Prostate gland (tissue), 2 donors: ENCODE results near the gene CALCA. TPM values are rescaled to one million over a fixed set of nuclear protein-coding genes. Genes with fewer than 3 reads are reported as not detected.
"Not testable (repeated sequence)": the region's sequence is repeated elsewhere in the genome, so short reads cannot be mapped to it uniquely, and the experiment has no call there.

ENCODE experiments used
- DNase-seq: peaks from one replicate; pipeline ENCODE4 v3.0.0-alpha.2; 2019; ENCODE audit warnings: low spot score
- H3K27ac ChIP-seq, 2 donors: fragments of 200-600 bp; sonication (generic); 2 replicates each; pipeline ENCODE4 v1.5.1; 2017 to 2019
- H3K27me3 ChIP-seq: fragments of 200-600 bp; sonication (generic); replicated peaks from 2 replicates; pipeline ENCODE4 v1.5.1; 2019; ENCODE audit not compliant: insufficient read depth
- H3K36me3 ChIP-seq, 2 donors: fragments of 200-600 bp; sonication (generic); 1 replicate in 1 of 2; 2 replicates in 1 of 2; pipeline versions ENCODE4 v1.5.1 to v1.8.1; 2017 to 2019
- H3K4me1 ChIP-seq: fragments of 200-600 bp; sonication (generic); replicated peaks from 2 replicates; pipeline ENCODE4 v1.5.1; 2019
- H3K4me3 ChIP-seq, 2 donors: fragments of 200-600 bp; sonication (generic); 2 replicates each; pipeline ENCODE4 v1.5.1; 2017 to 2019
- H3K9me3 ChIP-seq: fragments of 200-600 bp; sonication (generic); 2 replicates; pipeline ENCODE4 v1.5.1; 2017
- POLR2A ChIP-seq: fragments of 450-650 bp; IDR thresholded peaks from one replicate; pipeline ENCODE4 v1.6.1; 2016; ENCODE audit warnings: antibody characterized with exemption, mild to moderate bottlenecking
- POLR2AphosphoS5 ChIP-seq: sonication (generic); formaldehyde crosslinking; IDR thresholded peaks from one replicate; pipeline ENCODE4 v1.6.1; 2017; ENCODE audit warnings: antibody characterized with exemption
- WGBS: methylation state at CpG from one replicate; pipeline ENCODE4 v1.1.5; 2018; 5-methylcytosine and 5-hydroxymethylcytosine counted together
- intact Hi-C: fragments of 100-400 bp; cut with DNase I; formaldehyde crosslinking; loops from one replicate; pipeline ENCODE4 v1.14.2; 2022
- total RNA-seq, 2 donors: library from RNA; depleted of rRNA; stranded (reverse); fragments of >200 nt; gene quantifications; one replicate each; pipeline ENCODE4 v1.1.0, GENCODE V29; 2016
- TF ChIP-seq, protein P1 (sequence below), 4 experiments: fragments of 200-600 bp in 2 of 4; fragments of 450-650 bp in 2 of 4; sonication (generic) in 2 of 4; IDR thresholded peaks; 1 replicate in 3 of 4; 2 replicates in 1 of 4; pipeline ENCODE4 v1.5.1; 2016 to 2019; ENCODE audit warnings: antibody characterized with exemption in 4 of 4, mild to moderate bottlenecking in 2 of 4, moderate library complexity in 2 of 4

CALCA gene
- total RNA-seq, 2 donors from 2014 or later, result 4.1 TPM; not detected in 1

GRCh38 chr11:15006139-15006759, 34.1 kb upstream of the CALCA start:
- no peak overlapping the region for H3K27ac ChIP-seq
- no peaks in the 10 kb centered on the region for H3K36me3 ChIP-seq
- H3K4me1 ChIP-seq, result no peaks in the 10 kb centered on the region
- 49% methylated on average over 5 of the region's 5 CpGs for WGBS
- intact Hi-C loops, result no loop called here
- no peak for DNase-seq
- no peaks in the 10 kb centered on the region for H3K27me3 ChIP-seq
- TF ChIP-seq POLR2A (no peak), POLR2AphosphoS5 (no peak)
- TF ChIP-seq, protein P1, sequence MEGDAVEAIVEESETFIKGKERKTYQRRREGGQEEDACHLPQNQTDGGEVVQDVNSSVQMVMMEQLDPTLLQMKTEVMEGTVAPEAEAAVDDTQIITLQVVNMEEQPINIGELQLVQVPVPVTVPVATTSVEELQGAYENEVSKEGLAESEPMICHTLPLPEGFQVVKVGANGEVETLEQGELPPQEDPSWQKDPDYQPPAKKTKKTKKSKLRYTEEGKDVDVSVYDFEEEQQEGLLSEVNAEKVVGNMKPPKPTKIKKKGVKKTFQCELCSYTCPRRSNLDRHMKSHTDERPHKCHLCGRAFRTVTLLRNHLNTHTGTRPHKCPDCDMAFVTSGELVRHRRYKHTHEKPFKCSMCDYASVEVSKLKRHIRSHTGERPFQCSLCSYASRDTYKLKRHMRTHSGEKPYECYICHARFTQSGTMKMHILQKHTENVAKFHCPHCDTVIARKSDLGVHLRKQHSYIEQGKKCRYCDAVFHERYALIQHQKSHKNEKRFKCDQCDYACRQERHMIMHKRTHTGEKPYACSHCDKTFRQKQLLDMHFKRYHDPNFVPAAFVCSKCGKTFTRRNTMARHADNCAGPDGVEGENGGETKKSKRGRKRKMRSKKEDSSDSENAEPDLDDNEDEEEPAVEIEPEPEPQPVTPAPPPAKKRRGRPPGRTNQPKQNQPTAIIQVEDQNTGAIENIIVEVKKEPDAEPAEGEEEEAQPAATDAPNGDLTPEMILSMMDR (IDR thresholded peaks at IDR 0.05), result no peak
- no peak overlapping the region for H3K4me3 ChIP-seq
- H3K9me3 ChIP-seq, result no peaks in the 10 kb centered on the region

DNA sequence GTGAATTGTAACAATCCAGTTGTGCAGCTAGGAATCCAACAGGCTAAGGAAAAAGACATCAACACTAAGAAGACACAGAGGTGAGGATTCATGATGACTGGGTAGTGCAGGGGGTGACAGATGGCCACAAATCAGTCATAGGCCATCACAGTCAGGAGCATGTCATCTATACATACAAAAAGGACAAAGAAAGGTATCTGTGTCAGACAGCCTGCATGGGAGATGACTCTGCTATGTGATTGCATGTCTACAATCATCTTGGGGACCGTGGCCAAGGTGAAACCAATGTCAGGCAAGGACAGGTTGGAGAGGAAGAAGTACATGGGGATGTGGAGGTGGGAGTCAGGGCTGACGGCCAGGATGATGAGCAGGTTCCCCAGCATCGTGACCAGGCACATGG, 16.0 kb upstream of the CALCA start:
- H3K27me3 ChIP-seq, DNase-seq, H3K36me3 ChIP-seq, H3K27ac ChIP-seq, H3K9me3 ChIP-seq, H3K4me3 ChIP-seq, intact Hi-C loops, H3K4me1 ChIP-seq: not testable (repeated sequence)
- 64% methylated on average over 3 of the region's 3 CpGs for WGBS

- Histone ChIP-seq H3K4me3 (no peak overlapping the region), H3K27ac (no peak overlapping the region), H3K4me1 (no peaks in the 10 kb centered on the region), H3K36me3 (no peaks in the 10 kb centered on the region), H3K27me3 (no peaks in the 10 kb centered on the region), H3K9me3 (no peaks in the 10 kb centered on the region)
- 63% methylated on average over 1 of the region's 1 CpG for WGBS
- intact Hi-C loops, result no loop called here
- TF ChIP-seq POLR2A (no peak), POLR2AphosphoS5 (no peak)
- TF ChIP-seq, protein P1 (IDR thresholded peaks at IDR 0.05), result no peak
- no peak for DNase-seq
These were observed 9.4 kb upstream of the CALCA start for GRCh38 chr11:14981507-14981906.

GRCh38 chr11:14980854-14981253, 8.7 kb upstream of the CALCA start:
- H3K4me3 ChIP-seq, result no peak overlapping the region
- H3K9me3 ChIP-seq, result no peaks in the 10 kb centered on the region
- TF ChIP-seq, protein P1 (IDR thresholded peaks at IDR 0.05), result no peak
- TF ChIP-seq POLR2A (no peak), POLR2AphosphoS5 (no peak)
- H3K27ac ChIP-seq, result no peak overlapping the region
- no peaks in the 10 kb centered on the region for H3K4me1 ChIP-seq
- intact Hi-C loops, result no loop called here
- no peak for DNase-seq
- no peaks in the 10 kb centered on the region for H3K36me3 ChIP-seq
- 60% methylated on average over 3 of the region's 3 CpGs for WGBS
- no peaks in the 10 kb centered on the region for H3K27me3 ChIP-seq

GRCh38 chr11:14977101-14977880, 5.1 kb upstream of the CALCA start:
- Histone ChIP-seq H3K9me3 (no peaks in the 10 kb centered on the region), H3K4me1 (peaks cover 7% of the 10 kb centered on the region), H3K36me3 (no peaks in the 10 kb centered on the region), H3K4me3 (no peak overlapping the region), H3K27ac (no peak overlapping the region), H3K27me3 (peaks cover 13% of the 10 kb centered on the region)
- intact Hi-C loops, result no loop called here
- 100% methylated on average over 1 of the region's 1 CpG for WGBS
- TF ChIP-seq, protein P1 (IDR thresholded peaks at IDR 0.05), result no peak
- TF ChIP-seq POLR2AphosphoS5 (no peak), POLR2A (no peak)
- no peak for DNase-seq
